H1 (cell line): ENCODE data around the gene ARSB. TPM values are rescaled to one million over a fixed set of nuclear protein-coding genes. Genes with fewer than 3 reads are reported as not detected.

Experiments used
- CTCF ChIA-PET: fragments of 300-600 bp; sonication (Branson Sonifier 250); formaldehyde crosslinking; loops from one replicate; lab custom pipeline; 2021; ENCODE audit not compliant: partially characterized antibody; lab: Charles Lee
- POLR2A ChIA-PET: fragments of 300-600 bp; sonication (Branson Sonifier 250); formaldehyde crosslinking; loops from one replicate; lab custom pipeline; 2021; ENCODE audit warnings: inconsistent platforms; ENCODE audit not compliant: partially characterized antibody; lab: Charles Lee
- DNase-seq, 2 experiments: peaks; one replicate each; pipeline versions ENCODE4 v3.0.0 to v3.0.0-alpha.2; 2010 to 2022; ENCODE audit warnings: low spot score in 2 of 2, low read depth in 1 of 2, mixed read lengths in 1 of 2
- FAIRE-seq: peaks from 2 replicates; lab custom pipeline; 2011; peaks lifted over from hg19 to GRCh38; lab: Jason Lieb, UNC
- H2AFZ ChIP-seq: 2 replicates; pipeline ENCODE4 v1.8.1; 2012; ENCODE audit warnings: low read length, inconsistent platforms
- H2AK5ac ChIP-seq: 2 replicates; pipeline ENCODE4 v1.6.1; 2013; ENCODE audit warnings: low read depth, low read length
- H2BK120ac ChIP-seq: replicated peaks from 2 replicates; pipeline ENCODE3; 2013; ENCODE audit warnings: low read depth, low read length, inconsistent platforms
- H2BK12ac ChIP-seq: 2 replicates; pipeline ENCODE4 v1.6.1; 2013; ENCODE audit warnings: low read depth, low read length
- H2BK15ac ChIP-seq: 2 replicates; pipeline ENCODE4 v1.6.1; 2013; ENCODE audit warnings: low read length
- H2BK20ac ChIP-seq: 2 replicates; pipeline ENCODE4 v1.6.1; 2013; ENCODE audit warnings: low read length
- H2BK5ac ChIP-seq: 2 replicates; pipeline ENCODE4 v1.6.1; 2013; ENCODE audit warnings: low read depth, low read length
- H3K14ac ChIP-seq: 2 replicates; pipeline ENCODE4 v1.6.1; 2013; ENCODE audit warnings: inconsistent platforms; ENCODE audit not compliant: insufficient read length
- H3K18ac ChIP-seq: 2 replicates; pipeline ENCODE4 v1.6.1; 2013; ENCODE audit warnings: low read length; ENCODE audit errors: extremely low read depth
- H3K23ac ChIP-seq: 2 replicates; pipeline ENCODE4 v1.6.1; 2013; ENCODE audit warnings: inconsistent platforms; ENCODE audit not compliant: insufficient read length
- H3K23me2 ChIP-seq: 2 replicates; pipeline ENCODE4 v1.6.1; 2013; ENCODE audit warnings: low read depth, low read length
- H3K27ac ChIP-seq: 2 replicates; pipeline ENCODE4 v1.6.1; 2011; ENCODE audit warnings: low read depth, low read length, inconsistent platforms
- H3K27me3 ChIP-seq, 4 experiments: replicated peaks in 1 of 4; 1 replicate in 1 of 4; 2 replicates in 3 of 4; pipeline versions ENCODE4 v1.6.1 to v1.8.1; 2011 to 2013; ENCODE audit warnings: low read length in 3 of 4, mild to moderate bottlenecking in 3 of 4, inconsistent platforms in 2 of 4, mixed read lengths in 2 of 4, moderate library complexity in 1 of 4; ENCODE audit not compliant: control insufficient read depth in 3 of 4, insufficient read depth in 3 of 4; ENCODE audit errors: extremely low read depth in 1 of 4
- H3K36me3 ChIP-seq, 4 experiments: 2 replicates each; pipeline versions ENCODE4 v1.6.1 to v1.8.1; 2011 to 2013; ENCODE audit warnings: mild to moderate bottlenecking in 4 of 4, low read length in 3 of 4, moderate library complexity in 2 of 4, control low read depth in 1 of 4, inconsistent platforms in 1 of 4; ENCODE audit not compliant: insufficient read depth in 4 of 4, control insufficient read depth in 2 of 4
- H3K4ac ChIP-seq: replicated peaks from 2 replicates; pipeline ENCODE3; 2013; ENCODE audit warnings: low read length, low read depth, mixed read lengths, inconsistent platforms; ENCODE audit not compliant: insufficient read length
- H3K4me1 ChIP-seq, 4 experiments: replicated peaks in 1 of 4; 1 replicate in 1 of 4; 2 replicates in 3 of 4; pipeline versions ENCODE4 v1.6.1 to v1.8.1; 2011 to 2013; ENCODE audit warnings: low read length in 3 of 4, inconsistent platforms in 2 of 4, mixed read lengths in 1 of 4; ENCODE audit not compliant: insufficient read depth in 4 of 4, control insufficient read depth in 3 of 4
- H3K4me2 ChIP-seq, 2 experiments: 2 replicates each; pipeline versions ENCODE4 v1.6.1 to v1.8.1; 2011 to 2013; ENCODE audit warnings: low read depth in 2 of 2, low read length in 2 of 2, control low read depth in 1 of 2, inconsistent platforms in 1 of 2, mild to moderate bottlenecking in 1 of 2; ENCODE audit not compliant: insufficient read depth in 1 of 2
- H3K4me3 ChIP-seq, 4 experiments: fragments of 200-600, 300-600 bp in 1 of 4; sonication (generic), shearing (Covaris generic), sonication (Bioruptor Twin) in 1 of 4; 2 replicates each; pipeline versions ENCODE4 v1.5.1 to v1.8.1; 2011 to 2016; ENCODE audit warnings: low read length in 4 of 4, low read depth in 3 of 4, control low read depth in 2 of 4, inconsistent platforms in 2 of 4, mild to moderate bottlenecking in 2 of 4, mixed read lengths in 1 of 4, moderate library complexity in 1 of 4; ENCODE audit not compliant: insufficient read depth in 2 of 4; ENCODE audit errors: extremely low read depth in 1 of 4
- H3K56ac ChIP-seq: replicated peaks from 2 replicates; pipeline ENCODE3; 2013; ENCODE audit warnings: low read depth, mild to moderate bottlenecking, mixed read lengths, low read length, inconsistent platforms; ENCODE audit not compliant: insufficient read length
- H3K79me1 ChIP-seq: 2 replicates; pipeline ENCODE4 v1.6.1; 2013; ENCODE audit warnings: low read depth, low read length, control low read depth
- H3K79me2 ChIP-seq, 2 experiments: 2 replicates each; pipeline versions ENCODE4 v1.6.1 to v1.8.1; 2012 to 2013; ENCODE audit warnings: low read length in 2 of 2, mild to moderate bottlenecking in 2 of 2, inconsistent platforms in 1 of 2; ENCODE audit not compliant: insufficient read depth in 2 of 2, control insufficient read depth in 1 of 2
- H3K9ac ChIP-seq, 4 experiments: replicated peaks in 1 of 4; 1 replicate in 1 of 4; 2 replicates in 3 of 4; pipeline versions ENCODE4 v1.6.1 to v1.8.1; 2011 to 2013; ENCODE audit warnings: low read depth in 3 of 4, low read length in 3 of 4, control low read depth in 2 of 4, mild to moderate bottlenecking in 2 of 4, moderate library complexity in 2 of 4, inconsistent platforms in 1 of 4; ENCODE audit errors: extremely low read depth in 1 of 4
- H3K9me3 ChIP-seq, 2 experiments: 2 replicates each; pipeline versions ENCODE4 v1.6.1 to v1.8.1; 2012 to 2013; ENCODE audit warnings: mild to moderate bottlenecking in 2 of 2, moderate library complexity in 2 of 2, control low read depth in 1 of 2, inconsistent platforms in 1 of 2, low read depth in 1 of 2, low read length in 1 of 2, mixed read lengths in 1 of 2; ENCODE audit not compliant: insufficient read depth in 2 of 2
- H4K20me1 ChIP-seq, 2 experiments: replicated peaks in 1 of 2; 2 replicates each; pipeline versions ENCODE3 to v1.8.1; 2011 to 2013; ENCODE audit warnings: inconsistent platforms in 2 of 2, low read length in 2 of 2, mild to moderate bottlenecking in 1 of 2; ENCODE audit not compliant: insufficient read depth in 2 of 2, control insufficient read depth in 1 of 2
- H4K5ac ChIP-seq: 2 replicates; pipeline ENCODE4 v1.6.1; 2013; ENCODE audit warnings: low read length, low read depth, mixed read lengths, inconsistent platforms; ENCODE audit not compliant: insufficient read length
- H4K8ac ChIP-seq: 2 replicates; pipeline ENCODE4 v1.8.0; 2013; ENCODE audit warnings: mild to moderate bottlenecking, moderate library complexity, low read length, inconsistent platforms; ENCODE audit not compliant: insufficient read depth; ENCODE audit errors: extremely low read depth
- H4K91ac ChIP-seq: replicated peaks from 2 replicates; pipeline ENCODE3; 2013; ENCODE audit warnings: low read length, mixed read lengths, inconsistent platforms; ENCODE audit not compliant: insufficient read length
- CEBPB ChIP-seq: IDR thresholded peaks from 2 replicates; pipeline ENCODE4 v1.6.1; 2012; ENCODE audit warnings: low read depth, low read length
- CREB1 ChIP-seq: IDR thresholded peaks from 2 replicates; pipeline ENCODE4 v1.6.1; 2012; ENCODE audit warnings: inconsistent platforms
- TBP ChIP-seq: IDR thresholded peaks from 2 replicates; pipeline ENCODE4 v1.6.1; 2011; ENCODE audit warnings: low read depth, low read length, improper control_type of control experiment
- WGBS, 2 experiments: shearing (Covaris generic) in 1 of 2; methylation state at CpG; one replicate each; pipeline versions ENCODE4 v1.1.6 to v1.1.7; 2013 to 2015; ENCODE audit warnings: low lambda C conversion rate in 2 of 2, mixed read lengths in 2 of 2, inconsistent platforms in 1 of 2, low coverage in 1 of 2, missing lambda C conversion rate in 1 of 2; ENCODE audit not compliant: insufficient replicate concordance in 2 of 2, insufficient coverage in 1 of 2, insufficient read length in 1 of 2; ENCODE audit errors: extremely low coverage in 1 of 2, missing lambda C conversion rate in 1 of 2; 5-methylcytosine and 5-hydroxymethylcytosine counted together
- polyA plus RNA-seq, 7 experiments: library from polyadenylated mRNA; depleted of rRNA in 3 of 7; stranded (reverse) in 5 of 7; unstranded in 2 of 7; fragments of >200 nt in 5 of 7; fragments of 200-250 nt in 2 of 7; gene quantifications; 1 replicate in 5 of 7; 2 replicates in 1 of 7; 4 replicates in 1 of 7; pipeline versions ENCODE4 v1.2.1 to v1.2.3, GENCODE V29; 2011 to 2013; ENCODE audit warnings: missing spikeins in 2 of 7, mixed read lengths in 2 of 7
- total RNA-seq: library from RNA; stranded (reverse); fragmentation: NEBNext Ultra II Directional; extraction: Animal tissue kit (Norgen Biotek cat#: 25700); gene quantifications from 2 replicates; pipeline ENCODE4 v1.2.1, GENCODE V29; 2021

Gene ARSB
- total and polyA plus RNA-seq, 2 of the 8 experiments (the other 6 are each of a cell fraction or from before 2014, with no cell fraction given): 6.4 to 13.9 TPM

DNA sequence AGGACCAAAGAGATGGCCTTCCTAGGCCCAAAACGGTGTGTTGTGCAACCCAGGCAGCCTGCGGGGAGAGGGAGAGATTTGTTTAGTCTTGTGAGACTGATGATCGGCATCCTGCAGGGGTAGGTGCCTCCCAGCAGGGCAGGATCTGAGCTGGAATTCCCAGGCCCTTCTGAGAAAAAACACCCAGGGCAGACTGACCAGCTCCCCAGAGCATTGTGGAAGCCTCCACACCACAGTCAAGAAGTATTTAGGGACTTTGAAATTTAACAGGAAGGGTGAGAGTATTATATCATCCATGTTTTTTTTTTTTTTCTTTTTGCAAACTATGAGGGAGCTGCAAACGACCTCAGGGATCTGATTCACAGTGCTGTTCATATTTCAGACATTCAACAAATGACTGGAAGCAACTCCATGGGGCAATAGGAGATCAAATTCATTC is 232.0 kb downstream of the ARSB start:
- H3K9me3 ChIP-seq: no peaks in the 10 kb centered on the region
- no peak overlapping the region for H2AFZ ChIP-seq
- no peaks in the 10 kb centered on the region for H3K79me2 ChIP-seq
- no peak overlapping the region for H2BK15ac ChIP-seq
- no peak overlapping the region for H3K27ac ChIP-seq
- no peak overlapping the region for H2AK5ac ChIP-seq
- no peak overlapping the region for H3K4me3 ChIP-seq
- H4K8ac ChIP-seq: no peak overlapping the region
- DNase-seq (no peak), FAIRE-seq (no peak)
- 92% methylated on average over 4 of the region's 4 CpGs; no CpG with 5 or more reads in 1 of the 2 experiments for WGBS, 2 experiments
- no peak overlapping the region for H3K23ac ChIP-seq
- peak; percentile 26; the same call in 1 of the 2 replicates for TF ChIP-seq CEBPB
- TF ChIP-seq CREB1: no peak
- TF ChIP-seq TBP: no peak
- ChIA-PET POLR2A (no interaction called here), CTCF (interaction anchor here (0.9 to 1.1 kb wide), 2 partner anchors 9 to 380 kb away, joined by 4 to 5 read pairs; no protein-coding TSS in a partner anchor)
- no peak overlapping the region for H2BK20ac ChIP-seq
- H3K4me2 ChIP-seq: no peak overlapping the region
- H4K5ac ChIP-seq: no peak overlapping the region
- no peak overlapping the region for H3K18ac ChIP-seq
- no peak overlapping the region for H2BK12ac ChIP-seq
- H2BK5ac ChIP-seq: no peak overlapping the region
- H4K91ac ChIP-seq: no peak overlapping the region
- no peaks in the 10 kb centered on the region for H3K36me3 ChIP-seq
- no peak overlapping the region for H3K14ac ChIP-seq
- H3K9ac ChIP-seq: no peak overlapping the region
- H3K79me1 ChIP-seq: no peaks in the 10 kb centered on the region
- no peak overlapping the region for H3K56ac ChIP-seq
- no peaks in the 10 kb centered on the region for H4K20me1 ChIP-seq
- H3K23me2 ChIP-seq: no peaks in the 10 kb centered on the region
- no peak overlapping the region for H2BK120ac ChIP-seq
- H3K27me3 ChIP-seq: no peaks in the 10 kb centered on the region
- H3K4ac ChIP-seq: no peak overlapping the region
- no peaks in the 10 kb centered on the region for H3K4me1 ChIP-seq
